Posterior vena cava (tissue), 2 donors: ENCODE data around the gene HNRNPC. TPM values are rescaled to one million over a fixed set of nuclear protein-coding genes. Genes with fewer than 3 reads are reported as not detected.
"Not testable (repeated sequence)": the region's sequence is repeated elsewhere in the genome, so short reads cannot be mapped to it uniquely, and the experiment has no call there.

Experiments
- DNase-seq: peaks from one replicate; pipeline ENCODE4 v3.0.0-alpha.2; 2020; ENCODE audit warnings: low spot score
- intact Hi-C, 2 donors: fragments of 100-400 bp; cut with DNase I; formaldehyde crosslinking; loops; one replicate each; pipeline versions ENCODE4 v1.14.1 to v1.14.2; 2022 to 2023
- total RNA-seq, 2 donors: library from RNA; stranded (reverse); fragmentation: NEBNext Ultra II Directional; extraction: Animal tissue kit (Norgen Biotek cat#: 25700); gene quantifications; one replicate each; pipeline ENCODE4 v1.2.1, GENCODE V29; 2021
- donor health status: DM: yes; HTN: yes; CAD: no.
- donor health status: DM: yes; HTN: yes; CAD: no.

HNRNPC gene
- total RNA-seq, 2 donors from 2014 or later = 239 to 283 TPM

GRCh38 chr14:21165002-21165605 is 104.1 kb downstream of the HNRNPC start:
- intact Hi-C loops, DNase-seq: not testable (repeated sequence)

- DNase-seq = no peak
- intact Hi-C loops = no loop called here
Observed at GRCh38 chr14:21163871-21164291, 105.4 kb downstream of the HNRNPC start.

GRCh38 chr14:21162081-21162480 is 107.2 kb downstream of the HNRNPC start:
- no peak for DNase-seq
- intact Hi-C loops = no loop called here

GRCh38 chr14:21160061-21160610 is 109.1 kb downstream of the HNRNPC start:
- intact Hi-C loops = no loop called here
- no peak for DNase-seq

Other genes with a start within 250 kb of the HNRNPC start
- 10 to 100 TPM; 78.0 to 80.7 TPM for gene NDRG2, start 244.4 kb downstream of the HNRNPC start, total RNA-seq
- gene TPPP2, start 239.2 kb downstream of the HNRNPC start, total RNA-seq = not detected
- gene RNASE13, start 234.6 kb downstream of the HNRNPC start, total RNA-seq = not detected
- gene RNASE7, start 227.1 kb downstream of the HNRNPC start, total RNA-seq = not detected
- not detected for gene RNASE8, start 211.6 kb downstream of the HNRNPC start, total RNA-seq
- gene ARHGEF40, start 199.1 kb downstream of the HNRNPC start, total RNA-seq = 10 to 100 TPM; 41.4 to 48.6 TPM
- gene ZNF219, start 170.8 kb downstream of the HNRNPC start, total RNA-seq = 10 to 100 TPM; 27.0 to 37.6 TPM
- not detected for gene TMEM253, start 168.4 kb downstream of the HNRNPC start, total RNA-seq
- not detected for gene OR5AU1, start 113.4 kb downstream of the HNRNPC start, total RNA-seq
- gene RPGRIP1, start 10.6 kb upstream of the HNRNPC start, total RNA-seq = under 1 TPM; 0.10 to 0.88 TPM
- gene SUPT16H, start 114.6 kb upstream of the HNRNPC start, total RNA-seq = 10 to 100 TPM; 47.9 to 56.5 TPM
- 10 to 100 TPM; 49.7 to 56.3 TPM for gene CHD8, start 186.7 kb upstream of the HNRNPC start, total RNA-seq
- 10 to 100 TPM; 29.2 to 32.3 TPM for gene RAB2B, start 207.5 kb upstream of the HNRNPC start, total RNA-seq
- gene TOX4, start 207.8 kb upstream of the HNRNPC start, total RNA-seq = 10 to 100 TPM; 56.1 to 67.3 TPM
- gene METTL3, start 241.9 kb upstream of the HNRNPC start, total RNA-seq = 10 to 100 TPM; 26.4 to 29.0 TPM